ENCODE measurements around the gene AURKAIP1. TPM values are rescaled to one million over a fixed set of nuclear protein-coding genes. Genes with fewer than 3 reads are reported as not detected.
A peak's percentile ranks its signal among the peaks of the same experiment; 100 is the strongest.

The AURKAIP1 gene
- total and polyA plus RNA-seq, 8 donors = 36.9 to 127 (median 56.6) TPM

DNA sequence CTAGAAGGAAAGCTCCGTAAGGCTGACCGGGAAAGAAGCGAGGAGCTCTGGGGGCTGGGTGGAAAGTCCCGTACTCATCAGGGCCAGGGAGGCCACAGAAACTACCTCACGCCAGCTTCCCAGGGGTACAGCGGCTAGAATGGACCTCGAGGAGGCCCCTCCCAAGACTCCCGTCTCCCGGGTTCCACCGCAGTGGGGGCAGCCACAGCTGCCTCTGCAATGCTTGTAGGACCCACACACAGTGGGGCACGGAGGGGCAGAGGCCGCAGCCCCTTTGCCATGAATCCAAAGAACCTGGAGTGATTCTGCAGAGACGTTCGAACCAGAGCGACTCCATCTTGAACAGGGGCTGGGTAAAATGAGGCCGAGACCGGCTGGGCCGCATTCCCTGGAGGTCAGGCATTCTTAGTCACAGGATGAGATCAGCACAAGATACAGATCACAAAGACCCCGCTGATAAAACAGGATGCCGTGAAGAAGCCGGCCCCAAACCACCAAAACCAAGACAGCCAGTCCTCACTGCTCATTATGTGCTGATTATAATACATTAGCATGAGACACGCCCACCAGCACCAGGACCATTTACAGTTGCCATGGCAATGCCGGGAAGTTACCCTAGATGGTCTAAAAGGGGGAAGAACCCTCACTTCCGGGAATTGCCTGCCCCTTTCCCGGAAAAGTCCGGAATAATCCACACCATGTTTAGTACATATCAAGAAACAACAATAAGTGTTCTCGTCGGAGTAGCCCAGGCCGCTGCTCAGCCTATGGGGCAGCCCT lies 47.6 kb upstream of the AURKAIP1 start:
- Histone ChIP-seq H3K4me1 (peaks cover 0 to 18% of the 10 kb centered on the region in 2 donors), H3K4me3 (no peak overlapping the region), H3K36me3 (no peaks in the 10 kb centered on the region), H3K9me3 (no peaks in the 10 kb centered on the region), H3K27me3 (peaks cover 0 to 43% of the 10 kb centered on the region in 2 donors), H3K27ac (peak overlapping the region in 1 of 2 donors; percentile 7)
- TF ChIP-seq, protein P1, sequence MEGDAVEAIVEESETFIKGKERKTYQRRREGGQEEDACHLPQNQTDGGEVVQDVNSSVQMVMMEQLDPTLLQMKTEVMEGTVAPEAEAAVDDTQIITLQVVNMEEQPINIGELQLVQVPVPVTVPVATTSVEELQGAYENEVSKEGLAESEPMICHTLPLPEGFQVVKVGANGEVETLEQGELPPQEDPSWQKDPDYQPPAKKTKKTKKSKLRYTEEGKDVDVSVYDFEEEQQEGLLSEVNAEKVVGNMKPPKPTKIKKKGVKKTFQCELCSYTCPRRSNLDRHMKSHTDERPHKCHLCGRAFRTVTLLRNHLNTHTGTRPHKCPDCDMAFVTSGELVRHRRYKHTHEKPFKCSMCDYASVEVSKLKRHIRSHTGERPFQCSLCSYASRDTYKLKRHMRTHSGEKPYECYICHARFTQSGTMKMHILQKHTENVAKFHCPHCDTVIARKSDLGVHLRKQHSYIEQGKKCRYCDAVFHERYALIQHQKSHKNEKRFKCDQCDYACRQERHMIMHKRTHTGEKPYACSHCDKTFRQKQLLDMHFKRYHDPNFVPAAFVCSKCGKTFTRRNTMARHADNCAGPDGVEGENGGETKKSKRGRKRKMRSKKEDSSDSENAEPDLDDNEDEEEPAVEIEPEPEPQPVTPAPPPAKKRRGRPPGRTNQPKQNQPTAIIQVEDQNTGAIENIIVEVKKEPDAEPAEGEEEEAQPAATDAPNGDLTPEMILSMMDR (IDR thresholded peaks at IDR 0.05) = no peak
- ATAC-seq = no peak
- peak in 1 of 4 donors; percentile 53 for DNase-seq
- intact Hi-C loops (cut with DNase I) = no loop called here

DNA sequence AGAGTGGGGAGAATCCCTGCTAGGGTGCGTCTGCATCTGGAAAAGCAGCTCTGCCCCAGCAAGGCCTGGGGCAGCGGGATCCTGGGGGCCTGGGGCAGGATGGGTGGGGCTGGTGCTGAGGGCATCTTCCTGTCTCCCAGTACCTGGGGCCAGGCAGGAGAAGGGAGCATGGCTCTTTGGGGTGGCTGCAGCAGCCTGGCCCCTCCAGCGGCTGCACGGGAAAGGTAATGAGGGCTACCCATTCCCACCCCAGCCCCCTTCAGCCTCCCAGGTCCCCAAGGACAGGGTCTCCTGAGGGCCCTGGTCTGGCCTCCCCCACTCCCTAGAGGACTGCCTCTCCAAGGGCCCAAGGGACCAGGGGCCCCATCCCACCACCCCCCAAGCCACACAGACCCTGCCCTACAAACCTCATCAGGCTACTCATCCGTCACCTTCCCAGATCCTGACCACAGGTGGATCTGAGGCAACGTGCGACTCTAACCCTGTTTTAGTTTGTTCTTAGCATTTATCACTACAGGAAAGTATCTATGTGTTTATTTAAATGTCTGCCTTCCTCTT lies 47.0 kb upstream of the AURKAIP1 start:
- TF ChIP-seq, protein P1 (IDR thresholded peaks at IDR 0.05) = no peak
- peaks cover 0 to 40% of the 10 kb centered on the region in 2 donors for H3K27me3 ChIP-seq
- H3K4me1 ChIP-seq = peaks cover 0 to 18% of the 10 kb centered on the region in 2 donors
- no peak overlapping the region for H3K4me3 ChIP-seq
- no peaks in the 10 kb centered on the region for H3K36me3 ChIP-seq
- peak overlapping the region in 1 of 2 donors; percentile 7 for H3K27ac ChIP-seq
- no peak for ATAC-seq
- H3K9me3 ChIP-seq = no peaks in the 10 kb centered on the region
- intact Hi-C loops (cut with DNase I) = no loop called here
- peak in 1 of 4 donors; percentile 50 for DNase-seq

DNA sequence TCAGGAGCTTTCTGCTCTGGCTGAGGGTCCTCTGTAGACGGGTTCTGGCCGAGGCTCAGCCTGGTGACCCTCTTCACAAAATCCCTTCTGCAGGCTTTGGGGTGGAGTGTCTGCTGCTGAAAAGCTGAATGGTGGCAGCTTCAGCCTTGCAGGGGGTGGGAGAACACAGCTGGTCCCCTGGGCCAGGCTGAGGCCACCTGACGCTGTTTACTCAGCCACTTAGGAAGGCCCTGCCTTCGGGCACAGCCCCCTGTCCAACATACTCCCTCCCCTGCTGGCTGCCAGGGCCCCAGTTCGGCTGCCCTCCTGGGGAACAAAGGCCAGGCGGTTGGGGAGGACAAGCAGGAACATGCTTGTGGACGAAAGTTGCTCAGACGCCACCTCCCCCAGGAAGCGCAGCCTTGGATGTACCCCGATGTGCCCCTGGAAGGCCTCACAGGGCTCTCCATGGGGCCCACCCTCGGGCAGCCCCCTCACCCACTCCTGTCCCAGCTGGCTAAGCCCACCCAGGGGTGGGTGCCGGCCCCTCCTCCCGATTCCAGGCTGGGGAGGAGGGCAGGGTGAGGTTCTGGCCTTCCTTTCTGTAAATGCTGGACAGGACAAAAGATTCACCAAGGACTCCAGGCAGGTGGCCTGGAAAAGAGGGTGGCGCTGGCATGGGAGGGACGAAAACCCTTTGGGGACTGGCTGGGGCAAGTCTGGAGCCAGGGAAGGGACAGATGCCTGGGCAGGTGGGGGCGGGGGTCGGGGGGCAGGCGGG lies 46.3 kb upstream of the AURKAIP1 start, which contains the start of gene ANKRD65:
Gene ANKRD65, minus strand, starts transcription at position 130 of the 760 bp plus-strand sequence. CDS start 271 bp downstream, outside the sequence.
- Histone ChIP-seq H3K9me3 (no peaks in the 10 kb centered on the region), H3K4me1 (peaks cover 0 to 18% of the 10 kb centered on the region in 2 donors), H3K4me3 (peak within 1 kb of the TSS; percentile 27 to 41), H3K36me3 (no peaks in the 10 kb centered on the region), H3K27me3 (peaks cover 0 to 33% of the 10 kb centered on the region in 2 donors), H3K27ac (peak within 1 kb of the TSS; percentile 69 to 77)
- ATAC-seq (peak; percentile 93), DNase-seq (peak in 2 of 4 donors; percentile 77 to 84)
- TF ChIP-seq, protein P1 (IDR thresholded peaks at IDR 0.05) = no peak
- intact Hi-C loops (cut with DNase I) = no loop called here

DNA sequence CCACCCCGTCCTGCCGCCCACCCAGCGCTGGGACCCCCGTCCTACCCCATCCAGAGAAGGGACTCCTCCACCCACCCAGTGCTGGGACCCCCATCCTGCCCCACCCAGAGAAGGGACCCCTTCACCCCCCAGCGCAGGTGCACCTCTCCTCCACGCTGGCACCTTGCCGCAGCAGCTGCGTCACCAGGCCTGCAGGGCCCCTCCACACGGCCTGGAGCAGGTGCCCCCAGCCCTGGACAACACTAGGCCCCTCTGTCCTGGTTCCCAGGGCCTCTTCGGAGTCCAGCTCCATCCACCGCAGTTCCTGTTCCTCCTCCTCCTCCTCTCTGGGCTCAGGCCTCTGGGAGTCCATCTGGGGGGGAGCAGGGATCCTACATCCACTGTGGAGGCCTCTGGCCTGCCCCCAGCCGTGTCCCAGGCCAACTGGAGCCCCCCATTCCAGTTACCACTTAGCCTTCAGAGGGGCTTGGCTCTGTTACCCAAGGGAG lies 45.7 kb upstream of the AURKAIP1 start:
- H3K27me3 ChIP-seq = peaks cover 0 to 27% of the 10 kb centered on the region in 2 donors
- intact Hi-C loops (cut with DNase I) = no loop called here
- peak; percentile 44 for ATAC-seq

More for the DNA sequence above, 45.7 kb upstream of the AURKAIP1 start:
- no peaks in the 10 kb centered on the region for H3K9me3 ChIP-seq
- H3K36me3 ChIP-seq = no peaks in the 10 kb centered on the region
- DNase-seq = no peak
- H3K4me3 ChIP-seq = peak overlapping the region; percentile 27 to 41
- peaks cover 0 to 18% of the 10 kb centered on the region in 2 donors for H3K4me1 ChIP-seq
- TF ChIP-seq, protein P1 (IDR thresholded peaks at IDR 0.05) = no peak
- peak overlapping the region; percentile 69 to 77 for H3K27ac ChIP-seq

Measured in left lung (tissue), 10 donors.